Ovary (tissue), 9 donors: ENCODE results near the gene ODAD4. TPM values are rescaled to one million over a fixed set of nuclear protein-coding genes. Genes with fewer than 3 reads are reported as not detected.
A peak's percentile ranks its signal among the peaks of the same experiment; 100 is the strongest.

Experiments used
- DNase-seq, 5 donors: peaks; one replicate each; pipeline ENCODE4 v3.0.0-alpha.2; 2019 to 2020
- H3K27ac ChIP-seq, 2 donors: fragments of 200-600 bp; one replicate each; pipeline versions ENCODE4 v1.5.1 to v1.8.0; 2019 to 2022
- H3K27me3 ChIP-seq: fragments of 200-600 bp; one replicate; pipeline ENCODE4 v1.8.0; 2022
- H3K36me3 ChIP-seq: fragments of 200-600 bp; sonication (generic); one replicate; pipeline ENCODE4 v1.5.1; 2019
- H3K4me1 ChIP-seq: one replicate; pipeline ENCODE4 v1.8.1; 2013; ENCODE audit warnings: mild to moderate bottlenecking, moderate library complexity; ENCODE audit not compliant: insufficient read depth
- H3K4me3 ChIP-seq: fragments of 200-600 bp; sonication (generic); one replicate; pipeline ENCODE4 v1.5.1; 2017
- H3K9me3 ChIP-seq, 2 donors: fragments of 200-600 bp in 1 of 2; sonication (generic) in 1 of 2; one replicate each; pipeline versions ENCODE4 v1.5.1 to v1.8.1; 2013 to 2019; ENCODE audit warnings: mild to moderate bottlenecking in 1 of 2, moderate library complexity in 1 of 2
- EP300 ChIP-seq: sonication (generic); formaldehyde crosslinking; IDR thresholded peaks from one replicate; pipeline ENCODE4 v1.6.1; 2017; ENCODE audit warnings: antibody characterized with exemption
- POLR2A ChIP-seq: fragments of 450-650 bp; IDR thresholded peaks from one replicate; pipeline ENCODE4 v1.6.1; 2017; ENCODE audit warnings: antibody characterized with exemption, mild to moderate bottlenecking, moderate library complexity
- WGBS, 3 donors: extraction: QIAGEN DNeasy Blood & Tissue Kit in 1 of 3; methylation state at CpG; one replicate each; pipeline versions ENCODE4 v1.1.5 to v1.1.7; 2013 to 2017; 5-methylcytosine and 5-hydroxymethylcytosine counted together
- intact Hi-C, 4 donors: fragments of 100-400 bp; cut with DNase I; formaldehyde crosslinking; loops; one replicate each; pipeline versions ENCODE4 v1.11.0 to v1.15.1; 2022 to 2023
- polyA plus RNA-seq, 2 donors: library from polyadenylated mRNA; stranded (reverse); fragments of 200-250 nt in 1 of 2; fragments of 350-450 nt in 1 of 2; fragmentation: Illumina TruSeq in 1 of 2; extraction: RNeasy Lipid Tissue Mini Kit (QIAGEN cat#74804) in 1 of 2; gene quantifications; one replicate each; pipeline ENCODE4 v1.2.3, GENCODE V29; 2013 to 2014
- total RNA-seq, 7 donors: library from RNA; depleted of rRNA in 2 of 7; stranded (reverse); fragments of >200 nt in 2 of 7; fragmentation: NEBNext Ultra II Directional in 3 of 7; extraction: Animal tissue kit (Norgen Biotek cat#: 25700) in 3 of 7; gene quantifications; one replicate each; pipeline versions ENCODE4 v1.1.0 to v1.2.4, GENCODE V29; 2016 to 2023
- TF ChIP-seq, protein P1 (sequence below), 3 donors: fragments of 450-650 bp in 2 of 3; fragments of 200-600 bp in 1 of 3; IDR thresholded peaks; one replicate each; pipeline versions ENCODE4 v1.5.1 to v1.8.0; 2016 to 2022; ENCODE audit warnings: antibody characterized with exemption in 3 of 3, mild to moderate bottlenecking in 1 of 3
- donor health status: DM: no; HTN: no; CAD: no; lungs with moderate emphysema.
- donor health status: DM: no; HTN: no; CAD: no.
- donor health status: Bipolar disorder and iron deficiency.
- donor health status: DM: yes; HTN: yes; CAD: no.
- donor health status: DM: no; HTN: no; CAD: no.
- donor health status: DM: yes; HTN: yes; CAD: no.

ODAD4 gene
- total and polyA plus RNA-seq, 9 donors: 1.1 to 11.0 (median 2.1) TPM

GRCh38 chr17:41975099-41976083 lies 45.0 kb downstream of the ODAD4 start:
- WGBS, 3 donors: 79 to 85% (median 81%) methylated on average over 9 of the region's 9 CpGs
- Histone ChIP-seq H3K36me3 (no peaks in the 10 kb centered on the region), H3K4me1 (peaks cover 6% of the 10 kb centered on the region), H3K27ac (peak overlapping the region in 1 of 2 donors; percentile 76), H3K9me3 (no peaks in the 10 kb centered on the region), H3K4me3 (no peak overlapping the region), H3K27me3 (no peaks in the 10 kb centered on the region)
- intact Hi-C loops: no loop called here
- TF ChIP-seq EP300: no peak
- TF ChIP-seq, protein P1, sequence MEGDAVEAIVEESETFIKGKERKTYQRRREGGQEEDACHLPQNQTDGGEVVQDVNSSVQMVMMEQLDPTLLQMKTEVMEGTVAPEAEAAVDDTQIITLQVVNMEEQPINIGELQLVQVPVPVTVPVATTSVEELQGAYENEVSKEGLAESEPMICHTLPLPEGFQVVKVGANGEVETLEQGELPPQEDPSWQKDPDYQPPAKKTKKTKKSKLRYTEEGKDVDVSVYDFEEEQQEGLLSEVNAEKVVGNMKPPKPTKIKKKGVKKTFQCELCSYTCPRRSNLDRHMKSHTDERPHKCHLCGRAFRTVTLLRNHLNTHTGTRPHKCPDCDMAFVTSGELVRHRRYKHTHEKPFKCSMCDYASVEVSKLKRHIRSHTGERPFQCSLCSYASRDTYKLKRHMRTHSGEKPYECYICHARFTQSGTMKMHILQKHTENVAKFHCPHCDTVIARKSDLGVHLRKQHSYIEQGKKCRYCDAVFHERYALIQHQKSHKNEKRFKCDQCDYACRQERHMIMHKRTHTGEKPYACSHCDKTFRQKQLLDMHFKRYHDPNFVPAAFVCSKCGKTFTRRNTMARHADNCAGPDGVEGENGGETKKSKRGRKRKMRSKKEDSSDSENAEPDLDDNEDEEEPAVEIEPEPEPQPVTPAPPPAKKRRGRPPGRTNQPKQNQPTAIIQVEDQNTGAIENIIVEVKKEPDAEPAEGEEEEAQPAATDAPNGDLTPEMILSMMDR (IDR thresholded peaks at IDR 0.05): no peak
- no peak for TF ChIP-seq POLR2A
- DNase-seq: no peak

DNA sequence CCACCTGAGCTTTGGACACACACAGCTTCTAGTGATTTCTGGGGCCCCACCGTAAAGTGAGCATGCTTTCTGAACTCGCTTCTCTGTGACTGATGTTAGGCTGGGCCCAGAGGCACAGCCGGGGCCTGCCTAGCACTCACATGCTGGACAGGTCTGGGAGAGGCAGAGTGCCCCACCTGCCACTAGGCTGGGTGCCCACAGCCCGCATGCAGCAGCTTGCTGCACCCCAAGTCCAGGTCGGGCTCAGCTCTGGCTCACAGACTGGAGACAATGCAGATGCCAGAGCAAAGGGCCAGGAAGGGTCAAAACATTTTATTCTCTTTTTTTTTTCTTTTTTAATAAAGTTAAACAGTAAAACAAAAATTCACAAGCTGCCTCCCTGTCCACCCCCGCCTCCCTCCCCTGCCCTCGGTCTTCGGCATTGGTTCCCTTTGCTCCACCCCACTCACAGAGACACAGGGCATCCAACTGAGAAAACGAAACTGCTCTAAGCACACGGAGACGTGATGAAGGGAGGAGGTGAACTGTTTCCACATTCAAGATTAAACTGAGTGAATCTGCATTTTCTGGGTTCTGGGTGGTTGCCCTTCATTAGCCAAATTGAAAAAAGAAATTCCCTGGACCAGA lies 45.8 kb downstream of the ODAD4 start:
- Histone ChIP-seq H3K27ac (peak overlapping the region; percentile 22 to 76), H3K36me3 (no peaks in the 10 kb centered on the region), H3K9me3 (no peaks in the 10 kb centered on the region), H3K4me3 (no peak overlapping the region), H3K27me3 (no peaks in the 10 kb centered on the region), H3K4me1 (peaks cover 6% of the 10 kb centered on the region)
- no peak for TF ChIP-seq POLR2A
- TF ChIP-seq, protein P1 (IDR thresholded peaks at IDR 0.05): no peak
- no peak for TF ChIP-seq EP300
- WGBS, 3 donors: 19 to 31% (median 23%) methylated on average over 11 of the region's 11 CpGs
- peak; percentile 57 to 75 (median 67) for DNase-seq
- intact Hi-C loops: no loop called here

DNA sequence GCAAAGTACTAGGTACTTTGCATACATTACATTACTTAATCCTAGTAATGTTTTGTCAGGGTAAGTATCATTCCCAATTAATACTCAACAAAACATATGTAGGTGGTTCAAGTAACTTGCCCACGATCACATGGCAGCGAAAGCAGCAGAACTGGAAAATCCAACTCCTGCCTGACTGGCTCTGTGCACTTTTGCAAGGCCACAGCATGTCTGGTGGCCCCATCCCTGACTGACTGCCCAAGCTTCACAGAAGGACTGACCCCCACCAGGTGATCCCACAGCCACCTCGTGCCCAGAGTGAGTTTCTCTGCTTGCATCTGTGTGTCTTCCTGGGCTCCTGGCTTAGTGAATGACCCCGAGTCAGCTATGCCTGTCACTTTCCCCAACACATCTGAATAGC lies 47.6 kb downstream of the ODAD4 start:
- TF ChIP-seq, protein P1 (IDR thresholded peaks at IDR 0.05): no peak
- TF ChIP-seq EP300 (no peak), POLR2A (no peak)
- intact Hi-C loops: no loop called here
- Histone ChIP-seq H3K4me1 (peaks cover 5% of the 10 kb centered on the region), H3K9me3 (no peaks in the 10 kb centered on the region), H3K4me3 (no peak overlapping the region), H3K27ac (no peak overlapping the region), H3K27me3 (no peaks in the 10 kb centered on the region), H3K36me3 (no peaks in the 10 kb centered on the region)
- peak in 1 of 5 donors; percentile 14 for DNase-seq
- WGBS, 3 donors: 86 to 90% (median 89%) methylated on average over 4 of the region's 4 CpGs

GRCh38 chr17:41982026-41982760 lies 51.8 kb downstream of the ODAD4 start:
- no peak for TF ChIP-seq POLR2A
- TF ChIP-seq, protein P1 (IDR thresholded peaks at IDR 0.05): no peak
- no peak for TF ChIP-seq EP300
- H3K4me1 ChIP-seq: no peaks in the 10 kb centered on the region
- H3K36me3 ChIP-seq: no peaks in the 10 kb centered on the region
- peak in 1 of 5 donors; percentile 8 for DNase-seq
- intact Hi-C loops: no loop called here
- no peak overlapping the region for H3K4me3 ChIP-seq
- H3K9me3 ChIP-seq: no peaks in the 10 kb centered on the region
- 71 to 79% (median 74%) methylated on average over 14 of the region's 14 CpGs for WGBS, 3 donors
- no peaks in the 10 kb centered on the region for H3K27me3 ChIP-seq
- H3K27ac ChIP-seq: no peak overlapping the region
